B cell (primary cell): ENCODE results near the gene CCDC106. TPM values are rescaled to one million over a fixed set of nuclear protein-coding genes. Genes with fewer than 3 reads are reported as not detected.

Source experiments
- ATAC-seq: fragments of 200-7000 bp; cut with Tn5 transposase; one replicate; pipeline ENCODE4 v1.10.0; 2021; ENCODE audit warnings: low read depth, mild to moderate bottlenecking, moderate number of reproducible peaks, moderate library complexity
- CTCF ChIA-PET: fragments of 350-600 bp; sonication (Branson Sonifier 250); formaldehyde crosslinking; loops from one replicate; lab custom pipeline; 2021; ENCODE audit warnings: antibody characterized with exemption, inconsistent platforms; lab: Charles Lee
- POLR2A ChIA-PET: fragments of 350-600 bp; sonication (Branson Sonifier 250); formaldehyde crosslinking; loops from one replicate; lab custom pipeline; 2021; ENCODE audit warnings: antibody characterized with exemption; lab: Charles Lee
- DNase-seq: peaks from one replicate; pipeline ENCODE4 v3.0.0; 2013
- H2AFZ ChIP-seq: 2 replicates; pipeline ENCODE4 v1.6.1; 2012; ENCODE audit warnings: mild to moderate bottlenecking, low read depth, low read length; ENCODE audit not compliant: insufficient read depth, poor library complexity, severe bottlenecking
- H3K27ac ChIP-seq, 2 donors: 1 replicate in 1 of 2; 2 replicates in 1 of 2; pipeline ENCODE4 v1.5.1; 2012 to 2013; ENCODE audit warnings: low read length in 2 of 2, mild to moderate bottlenecking in 2 of 2, moderate library complexity in 1 of 2
- H3K27me3 ChIP-seq, 4 experiments: fragments of 200-600 bp in 1 of 4; sonication (generic) in 1 of 4; replicated peaks in 1 of 4; 1 replicate in 2 of 4; 2 replicates in 2 of 4; pipeline versions ENCODE4 v1.6.1 to v1.7.0; 2013 to 2016; ENCODE audit warnings: low read length in 3 of 4, mild to moderate bottlenecking in 2 of 4, mixed read lengths in 1 of 4, moderate library complexity in 1 of 4; ENCODE audit not compliant: insufficient read depth in 4 of 4, control insufficient read depth in 3 of 4; ENCODE audit errors: control extremely low read depth in 1 of 4
- H3K36me3 ChIP-seq, 2 experiments: replicated peaks in 1 of 2; 1 replicate in 1 of 2; 2 replicates in 1 of 2; pipeline versions ENCODE4 v1.6.1 to v1.7.1; 2013; ENCODE audit warnings: low read length in 1 of 2; ENCODE audit not compliant: insufficient read depth in 2 of 2, control insufficient read depth in 1 of 2; ENCODE audit errors: control extremely low read depth in 1 of 2, extremely low read depth in 1 of 2
- H3K4me1 ChIP-seq, 2 donors: fragments of 200-600 bp in 1 of 2; sonication (generic) in 1 of 2; 1 replicate in 1 of 2; 2 replicates in 1 of 2; pipeline versions ENCODE4 v1.5.1 to v1.6.1; 2013 to 2017; ENCODE audit warnings: low read length in 2 of 2; ENCODE audit not compliant: control insufficient read depth in 2 of 2, insufficient read depth in 2 of 2
- H3K4me2 ChIP-seq: replicated peaks from 2 replicates; pipeline ENCODE3; 2012; ENCODE audit warnings: mild to moderate bottlenecking, low read depth, low read length; ENCODE audit not compliant: poor library complexity, severe bottlenecking
- H3K4me3 ChIP-seq, 5 experiments: fragments of 200-600 bp in 1 of 5; sonication (generic) in 1 of 5; 1 replicate in 3 of 5; 2 replicates in 2 of 5; pipeline versions ENCODE4 v1.5.1 to v1.7.0; 2011 to 2016; ENCODE audit warnings: low read length in 4 of 5, mild to moderate bottlenecking in 4 of 5, low read depth in 2 of 5, control low read depth in 1 of 5, moderate library complexity in 1 of 5; ENCODE audit not compliant: insufficient read depth in 1 of 5; ENCODE audit errors: control extremely low read depth in 1 of 5, extremely low read depth in 1 of 5
- H3K79me2 ChIP-seq: fragments of 200-600 bp; sonication (generic); one replicate; pipeline ENCODE4 v1.6.0; 2016; ENCODE audit warnings: low read length; ENCODE audit not compliant: control insufficient read depth, insufficient read depth
- H3K9ac ChIP-seq: fragments of 200-600 bp; sonication (generic); 2 replicates; pipeline ENCODE4 v1.6.1; 2017; ENCODE audit warnings: mild to moderate bottlenecking, low read length, moderate library complexity
- H3K9me3 ChIP-seq, 3 donors: one replicate each; pipeline versions ENCODE4 v1.6.1 to v1.7.1; 2013; ENCODE audit warnings: low read length in 2 of 3; ENCODE audit not compliant: control insufficient read depth in 2 of 3, insufficient read depth in 1 of 3; ENCODE audit errors: control extremely low read depth in 1 of 3
- H4K20me1 ChIP-seq: 2 replicates; pipeline ENCODE4 v1.6.0; 2012; ENCODE audit warnings: mild to moderate bottlenecking, low read length; ENCODE audit not compliant: insufficient read depth, control insufficient read depth, poor library complexity, severe bottlenecking
- H3K27ac Mint-ChIP-seq: one replicate; pipeline ENCODE4 v1.8.0; 2021; ENCODE audit warnings: mixed read lengths
- H3K27me3 Mint-ChIP-seq: one replicate; pipeline ENCODE4 v1.8.0; 2021; ENCODE audit warnings: mixed read lengths
- H3K4me1 Mint-ChIP-seq: one replicate; pipeline ENCODE4 v1.8.0; 2021; ENCODE audit warnings: mixed read lengths
- H3K4me3 Mint-ChIP-seq: one replicate; pipeline ENCODE4 v1.8.0; 2021; ENCODE audit warnings: mixed read lengths
- H3K9me3 Mint-ChIP-seq: one replicate; pipeline ENCODE4 v1.8.0; 2022; ENCODE audit warnings: mixed read lengths; ENCODE audit not compliant: insufficient read depth
- CTCF ChIP-seq: fragments of 200-600 bp; IDR thresholded peaks from one replicate; pipeline ENCODE4 v1.8.0; 2022; ENCODE audit warnings: antibody characterized with exemption, mild to moderate bottlenecking
- EZH2 ChIP-seq: IDR thresholded peaks from 2 replicates; pipeline ENCODE4 v1.6.1; 2012; ENCODE audit warnings: borderline replicate concordance, low read depth, mild to moderate bottlenecking, moderate library complexity, low read length; ENCODE audit not compliant: insufficient read depth, poor library complexity, severe bottlenecking
- WGBS: methylation state at CpG from one replicate; pipeline ENCODE4 v1.1.5; 2013; ENCODE audit warnings: missing lambda C conversion rate; ENCODE audit not compliant: insufficient coverage; 5-methylcytosine and 5-hydroxymethylcytosine counted together
- intact Hi-C: fragments of 100-400 bp; cut with micrococcal nuclease; formaldehyde crosslinking; loops from one replicate; pipeline ENCODE4 v1.10.0; 2022
- polyA plus RNA-seq: library from polyadenylated mRNA; depleted of rRNA; stranded (reverse); fragments of >200 nt; gene quantifications from 2 replicates; pipeline ENCODE4 v1.2.3, GENCODE V29; 2012
- total RNA-seq, 2 donors: library from RNA; stranded (reverse); fragments of 120-200 nt in 1 of 2; gene quantifications; 1 replicate in 1 of 2; 2 replicates in 1 of 2; pipeline versions ENCODE4 v1.2.3 to v1.2.4, GENCODE V29; 2013 to 2022

Gene CCDC106
- total and polyA plus RNA-seq, 2 donors (not counting 1 experiment from before 2014, with no cell fraction given), result 25.2 to 52.1 TPM

GRCh38 chr19:55613930-55614710, 33.9 kb upstream of the CCDC106 start:
- Mint-ChIP-seq H3K4me1 (peaks cover 34% of the 10 kb centered on the region), H3K4me3 (no peak overlapping the region), H3K27ac (no peak overlapping the region), H3K9me3 (no peaks in the 10 kb centered on the region), H3K27me3 (no peaks in the 10 kb centered on the region)
- peaks cover 14 to 18% of the 10 kb centered on the region in 2 donors for H3K4me1 ChIP-seq
- no peak overlapping the region for H3K4me3 ChIP-seq
- WGBS, result 97% methylated on average over 71 of the region's 75 CpGs
- ChIA-PET POLR2A (no interaction called here), CTCF (no interaction called here)
- H3K4me2 ChIP-seq, result no peak overlapping the region
- H2AFZ ChIP-seq, result no peak overlapping the region
- H3K36me3 ChIP-seq, result peaks cover 0 to 24% of the 10 kb centered on the region in 2 experiments
- no peak overlapping the region for H3K27ac ChIP-seq
- no peaks in the 10 kb centered on the region for H3K27me3 ChIP-seq
- peaks cover 52% of the 10 kb centered on the region for H3K79me2 ChIP-seq
- ATAC-seq (no peak), DNase-seq (no peak)
- peaks cover 40% of the 10 kb centered on the region for H4K20me1 ChIP-seq
- intact Hi-C loops, result no loop called here
- H3K9ac ChIP-seq, result no peak overlapping the region
- TF ChIP-seq EZH2 (no peak), CTCF (no peak)
- no peaks in the 10 kb centered on the region for H3K9me3 ChIP-seq
